HG02759 (cell line): ENCODE results near the gene SURF4.

ENCODE experiments used
- ATAC-seq: cut with Tn5 transposase; IDR thresholded peaks from one replicate; pipeline ENCODE4 v1.9.1; 2021; ENCODE audit warnings: mild to moderate bottlenecking, moderate library complexity; ENCODE audit not compliant: unreplicated experiment

Gene SURF4

GRCh38 chr9:133375116-133375723, 640 bp downstream of the SURF4 start:
- ATAC-seq: peak; percentile 23

GRCh38 chr9:133374612-133375115, 1.2 kb downstream of the SURF4 start:
- no peak for ATAC-seq

- no peak for ATAC-seq
Observed at GRCh38 chr9:133372144-133372543, 3.7 kb downstream of the SURF4 start.

GRCh38 chr9:133371261-133371711, 4.6 kb downstream of the SURF4 start:
- no peak for ATAC-seq

DNA sequence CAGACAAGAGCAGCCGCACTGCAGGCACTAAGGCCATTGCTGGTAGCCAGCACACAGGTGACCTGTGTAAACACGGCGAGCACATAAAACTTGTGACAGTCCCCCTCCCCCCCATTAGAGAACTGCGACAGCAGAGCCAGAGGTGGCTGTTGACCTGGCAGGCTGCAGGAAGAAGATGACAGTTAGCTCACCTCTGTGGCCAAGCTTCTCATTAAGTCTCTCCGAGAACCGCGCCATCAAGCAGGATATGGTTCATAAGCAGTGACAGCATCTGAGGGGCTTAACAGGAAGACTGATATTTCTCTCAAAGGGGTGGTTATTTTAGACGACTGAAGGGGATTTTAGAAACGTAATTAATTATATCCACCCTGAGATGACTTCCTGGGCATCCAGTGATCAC, 5.2 kb downstream of the SURF4 start:
- no peak for ATAC-seq

DNA sequence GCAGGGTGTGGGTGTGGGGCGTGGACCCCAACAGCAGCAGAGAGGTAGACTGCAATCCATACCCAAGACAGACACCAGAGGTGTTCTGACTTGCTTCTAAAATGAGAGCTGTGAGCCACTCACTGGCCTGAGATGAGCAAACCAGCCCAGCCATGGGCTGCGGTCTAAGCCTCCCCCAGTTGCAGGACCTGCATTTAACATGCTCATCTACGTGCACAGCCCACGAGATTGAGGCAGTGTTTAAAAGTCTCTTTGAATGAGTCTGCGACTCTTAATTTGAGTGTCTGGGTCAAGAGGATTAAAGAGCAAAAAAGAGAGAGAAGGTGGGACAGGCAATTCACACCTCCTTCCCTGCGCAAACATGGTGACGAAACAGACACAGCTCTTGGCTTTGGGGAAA, 5.9 kb downstream of the SURF4 start:
- ATAC-seq: no peak

GRCh38 chr9:133369422-133369821, 6.4 kb downstream of the SURF4 start:
- no peak for ATAC-seq

DNA sequence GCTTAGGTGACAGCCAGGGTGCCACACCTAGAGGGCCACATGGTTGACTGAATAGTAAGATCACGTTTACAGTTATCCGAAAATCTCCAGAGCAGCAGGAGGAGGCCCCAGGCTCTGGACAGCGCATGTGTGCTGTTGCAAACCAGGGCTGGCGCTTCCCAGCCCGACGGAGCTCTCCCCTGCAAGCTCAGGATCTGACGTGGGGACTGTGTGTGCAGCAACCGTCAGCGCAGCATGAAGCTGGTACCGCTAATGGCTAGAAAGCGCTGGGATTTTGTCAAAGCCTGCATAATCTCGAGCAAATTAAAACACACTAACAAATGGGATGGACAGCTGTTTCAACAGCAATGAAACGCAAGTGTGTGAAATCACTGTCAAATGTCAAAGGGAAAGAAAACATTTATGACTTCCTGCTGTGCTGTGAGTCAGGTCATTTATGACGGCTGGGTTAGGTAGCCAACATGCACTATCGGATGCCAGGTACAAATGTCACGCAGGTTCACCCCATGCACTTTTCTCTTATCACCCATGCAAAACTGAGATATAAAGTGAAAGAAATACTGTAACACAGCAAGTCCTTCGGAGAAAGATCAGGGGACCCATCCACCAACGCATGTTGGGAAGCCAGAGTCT, 7.5 kb downstream of the SURF4 start:
- no peak for ATAC-seq

- no peak for ATAC-seq
Observed at GRCh38 chr9:133367778-133368177, 8.1 kb downstream of the SURF4 start.

GRCh38 chr9:133367221-133367620, 8.6 kb downstream of the SURF4 start:
- no peak for ATAC-seq

GRCh38 chr9:133366435-133366834, 9.4 kb downstream of the SURF4 start:
- no peak for ATAC-seq

GRCh38 chr9:133362359-133363044, 13.4 kb downstream of the SURF4 start:
- ATAC-seq: no peak

DNA sequence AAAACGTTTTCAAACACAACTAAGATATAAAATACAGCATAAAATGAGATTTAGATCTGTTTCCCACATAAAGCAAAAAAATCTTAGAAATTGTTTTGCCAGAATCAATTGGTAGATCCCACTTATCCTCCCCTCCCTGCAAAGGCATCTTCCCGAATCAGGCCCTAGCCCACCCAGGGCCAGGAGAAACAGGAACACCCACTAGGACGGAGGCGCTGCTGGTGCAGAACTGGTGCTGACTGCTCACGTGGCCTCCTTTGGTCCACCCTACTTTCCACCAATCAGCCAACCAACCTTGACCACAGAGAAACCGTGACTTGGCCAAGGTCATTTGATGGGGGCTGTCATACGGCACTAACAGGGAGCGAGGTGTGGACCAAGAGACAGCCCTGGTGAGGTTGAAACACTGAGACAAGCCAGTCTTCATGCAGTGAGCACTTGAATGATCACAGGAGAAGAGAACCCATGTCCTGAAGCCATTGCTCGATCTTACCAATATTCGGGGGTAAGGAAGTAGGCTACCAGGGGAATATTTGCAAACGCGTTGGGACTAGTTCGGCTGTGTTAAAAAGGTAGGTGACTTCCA, 14.3 kb downstream of the SURF4 start:
- no peak for ATAC-seq

GRCh38 chr9:133360400-133361393, 15.2 kb downstream of the SURF4 start:
- ATAC-seq: no peak

GRCh38 chr9:133359399-133360175, 16.3 kb downstream of the SURF4 start:
- no peak for ATAC-seq

DNA sequence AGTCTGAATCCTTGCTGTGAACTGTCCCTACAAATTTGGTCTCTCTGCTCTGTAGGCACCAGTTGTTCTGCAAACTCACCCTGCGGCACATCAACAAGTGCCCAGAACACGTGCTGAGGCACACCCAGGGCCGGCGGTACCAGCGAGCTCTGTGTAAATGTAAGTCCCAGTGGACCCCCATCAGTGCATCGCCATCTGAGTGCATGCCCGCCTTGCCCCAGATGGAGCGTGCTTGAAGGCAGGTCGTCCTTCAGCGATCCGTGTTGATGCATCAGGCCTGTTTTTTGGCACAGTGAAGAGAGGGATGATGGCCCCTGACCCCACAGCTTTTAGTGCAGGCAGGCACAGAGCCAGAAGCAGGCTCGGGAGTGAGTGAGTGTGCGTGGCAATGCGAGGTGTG, 18.2 kb downstream of the SURF4 start:
- no peak for ATAC-seq

DNA sequence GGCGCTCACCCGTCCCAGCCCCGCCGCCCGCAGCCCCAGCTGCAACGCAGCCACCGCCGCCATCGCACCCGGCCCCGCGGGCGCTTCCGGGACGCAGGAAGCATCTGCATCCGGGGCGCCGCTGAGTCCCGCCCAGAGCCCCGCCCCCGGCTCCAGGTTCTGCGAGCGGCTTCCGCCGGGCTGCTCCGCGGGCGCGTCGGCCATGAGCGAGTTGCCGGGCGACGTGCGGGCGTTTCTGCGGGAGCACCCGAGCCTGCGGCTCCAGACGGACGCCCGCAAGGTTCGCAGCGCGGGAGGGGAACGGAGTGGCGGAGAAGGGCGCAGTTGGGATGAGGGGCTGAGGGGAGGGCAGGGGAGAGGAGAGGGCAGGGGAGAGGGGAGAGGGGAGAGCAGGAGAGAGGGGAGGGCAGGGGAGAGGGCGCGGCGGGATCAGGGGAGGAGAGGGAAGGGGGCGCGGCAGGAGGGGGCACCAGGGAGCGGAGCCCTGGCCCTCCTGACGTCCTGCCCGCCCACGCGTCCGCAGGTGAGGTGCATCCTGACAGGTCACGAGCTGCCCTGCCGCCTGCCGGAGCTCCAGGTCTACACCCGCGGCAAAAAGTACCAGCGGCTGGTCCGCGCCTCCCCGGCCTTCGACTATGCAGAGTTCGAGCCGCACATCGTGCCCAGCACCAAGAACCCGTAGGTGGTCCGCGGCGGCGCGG, 19.3 kb downstream of the SURF4 start, which contains the start of the genes SURF1 and SURF2:
TSS of gene SURF1 (minus strand) at position 97 of the 701 bp plus-strand sequence. CDS start at position 63, 34 bp downstream.
TSS of gene SURF2 (plus strand) at position 160 of the 701 bp plus-strand sequence. CDS start at position 203, 43 bp downstream.
- ATAC-seq: peak; percentile 82

- ATAC-seq: peak; percentile 26
Observed at GRCh38 chr9:133355881-133356357, 19.9 kb downstream of the SURF4 start.

GRCh38 chr9:133354766-133355165, 21.1 kb downstream of the SURF4 start:
- ATAC-seq: no peak
